ENCODE measurements around the gene NKX2-4. TPM values are rescaled to one million over a fixed set of nuclear protein-coding genes. Genes with fewer than 3 reads are reported as not detected.

NKX2-4 gene
- total and polyA plus RNA-seq, 10 of the 15 experiments (the other 5 are each of a cell fraction or from before 2014, with no cell fraction given): not detected

DNA sequence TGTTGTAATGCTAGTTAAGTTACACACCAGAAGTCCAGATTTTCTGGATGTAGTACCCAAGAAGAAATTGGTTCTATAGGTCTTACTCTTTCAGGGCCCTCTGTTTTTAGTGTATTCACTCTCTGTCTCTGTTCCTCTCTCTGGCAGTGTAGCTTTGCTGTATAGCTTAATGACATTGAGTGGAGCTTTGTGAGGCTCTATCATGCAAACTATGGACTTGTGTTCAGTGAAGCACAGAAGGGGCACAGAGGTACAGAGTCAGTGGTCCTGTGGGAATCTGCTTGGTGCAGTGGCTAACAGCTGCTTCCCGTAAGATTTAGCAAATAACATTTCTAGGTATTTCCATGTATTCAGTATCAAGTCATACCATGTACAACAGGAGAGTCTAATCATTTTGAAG is 26.1 kb downstream of the NKX2-4 start:
- Histone ChIP-seq H3K27ac (ENCODE audit: control insufficient read depth, insufficient read depth) (no peak overlapping the region), H3K36me3 (ENCODE audit: control insufficient read depth in 2 of 2, insufficient read depth in 2 of 2, low read length in 1 of 2) (peaks cover 0 to 9% of the 10 kb centered on the region in 2 experiments; a peak in 1 of 4 replicates), H3K9me3 (replicated peaks; ENCODE audit: control insufficient read depth, insufficient read depth, low read length) (no peaks in the 10 kb centered on the region), H3K27me3 (replicated peaks in 1 of 2; ENCODE audit: control insufficient read depth in 2 of 2, insufficient read depth in 2 of 2, low read length in 1 of 2) (no peaks in the 10 kb centered on the region), H2AFZ (ENCODE audit: control insufficient read depth, low read depth, low read length) (no peak overlapping the region), H3K4me3 (no peak overlapping the region), H3K9ac (ENCODE audit: control insufficient read depth, insufficient read depth, low read length) (no peak overlapping the region), H3K4me1 (ENCODE audit: control insufficient read depth, insufficient read depth, low read length) (no peaks in the 10 kb centered on the region), H4K20me1 (ENCODE audit: control insufficient read depth, insufficient read depth) (no peaks in the 10 kb centered on the region), H3K4me2 (ENCODE audit: control insufficient read depth, insufficient read depth) (no peak overlapping the region), H3K79me2 (ENCODE audit: control insufficient read depth, insufficient read depth, low read length) (no peaks in the 10 kb centered on the region)
- no peak for FAIRE-seq
- POLR2A ChIA-PET: no interaction called here
- intact Hi-C loops (cut with micrococcal nuclease; ENCODE audit: unreplicated experiment): loop anchor here (5.0 kb wide), 1 partner anchor 134 kb away; no protein-coding TSS in a partner anchor
- BruUV-seq (replicated peaks): no TSS peak
- 100% methylated on average over 1 of the region's 1 CpG for WGBS (ENCODE audit: insufficient coverage, insufficient replicate concordance, low lambda C conversion rate, missing lambda C conversion rate)
- ATAC-seq: no peak
- TF ChIP-seq, protein P1, sequence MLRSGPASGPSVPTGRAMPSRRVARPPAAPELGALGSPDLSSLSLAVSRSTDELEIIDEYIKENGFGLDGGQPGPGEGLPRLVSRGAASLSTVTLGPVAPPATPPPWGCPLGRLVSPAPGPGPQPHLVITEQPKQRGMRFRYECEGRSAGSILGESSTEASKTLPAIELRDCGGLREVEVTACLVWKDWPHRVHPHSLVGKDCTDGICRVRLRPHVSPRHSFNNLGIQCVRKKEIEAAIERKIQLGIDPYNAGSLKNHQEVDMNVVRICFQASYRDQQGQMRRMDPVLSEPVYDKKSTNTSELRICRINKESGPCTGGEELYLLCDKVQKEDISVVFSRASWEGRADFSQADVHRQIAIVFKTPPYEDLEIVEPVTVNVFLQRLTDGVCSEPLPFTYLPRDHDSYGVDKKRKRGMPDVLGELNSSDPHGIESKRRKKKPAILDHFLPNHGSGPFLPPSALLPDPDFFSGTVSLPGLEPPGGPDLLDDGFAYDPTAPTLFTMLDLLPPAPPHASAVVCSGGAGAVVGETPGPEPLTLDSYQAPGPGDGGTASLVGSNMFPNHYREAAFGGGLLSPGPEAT (IDR thresholded peaks at IDR 0.05; ENCODE audit: low read depth): no peak
- TF ChIP-seq ASH2L (IDR thresholded peaks at IDR 0.05; ENCODE audit: borderline replicate concordance, low read depth) (no peak), SMAD5 (IDR thresholded peaks at IDR 0.05; ENCODE audit: low read depth) (no peak), BACH1 (IDR thresholded peaks at IDR 0.05; ENCODE audit: borderline replicate concordance) (no peak), HDGF (IDR thresholded peaks at IDR 0.05) (no peak), ZNF217 (IDR thresholded peaks at IDR 0.05) (no peak), ZNF207 (IDR thresholded peaks at IDR 0.05; ENCODE audit: borderline replicate concordance) (no peak), POLR2AphosphoS2 (IDR thresholded peaks at IDR 0.05; ENCODE audit: low read depth, low read length) (no peak), CBFB (IDR thresholded peaks at IDR 0.05; ENCODE audit: low read depth) (no peak), IKZF1 (conservative IDR thresholded peaks at IDR 0.05) (no peak)
- no peak for DNase-seq (ENCODE audit: low read depth, low spot score)
- SMC1A ChIA-PET (ENCODE audit: uncharacterized antibody, unreplicated experiment): interaction anchor here (0.9 to 1.1 kb wide), 5 partner anchors 9 to 201 kb away, joined by 3 to 5 read pairs (median 4); no protein-coding TSS in a partner anchor
- in situ Hi-C loops (cut with MboI): no loop called here
- RAD21 ChIA-PET (ENCODE audit: unreplicated experiment): no interaction called here
- CTCF ChIA-PET: interaction anchor here (0.6 to 1.1 kb wide), 4 partner anchors 9 to 199 kb away, joined by 3 read pairs; no protein-coding TSS in a partner anchor

Data from GM12878 (cell line).